Measurements from ENCODE around the gene WSB2. TPM values are rescaled to one million over a fixed set of nuclear protein-coding genes. Genes with fewer than 3 reads are reported as not detected.
"Not testable (repeated sequence)": the region's sequence is repeated elsewhere in the genome, so short reads cannot be mapped to it uniquely, and the experiment has no call there.

Gene WSB2
- total RNA-seq, 1 donor: 17.8 TPM

- DNase-seq (ENCODE audit: low read depth in 2 of 3, low spot score in 2 of 3): no peak
Measured at GRCh38 chr12:118036672-118037411, 24.1 kb downstream of the WSB2 start.

GRCh38 chr12:118035190-118036041 lies 25.6 kb downstream of the WSB2 start:
- DNase-seq (ENCODE audit: low read depth in 2 of 3, low spot score in 2 of 3): no peak

GRCh38 chr12:118034429-118035189 lies 26.4 kb downstream of the WSB2 start:
- no peak for DNase-seq (ENCODE audit: low read depth in 2 of 3, low spot score in 2 of 3)

- DNase-seq (ENCODE audit: low read depth in 2 of 3, low spot score in 2 of 3): no peak
Measured at GRCh38 chr12:118033902-118034301, 27.1 kb downstream of the WSB2 start.

- DNase-seq (ENCODE audit: low read depth in 2 of 3, low spot score in 2 of 3): no peak
Measured at GRCh38 chr12:118033323-118033722, 27.7 kb downstream of the WSB2 start.

DNA sequence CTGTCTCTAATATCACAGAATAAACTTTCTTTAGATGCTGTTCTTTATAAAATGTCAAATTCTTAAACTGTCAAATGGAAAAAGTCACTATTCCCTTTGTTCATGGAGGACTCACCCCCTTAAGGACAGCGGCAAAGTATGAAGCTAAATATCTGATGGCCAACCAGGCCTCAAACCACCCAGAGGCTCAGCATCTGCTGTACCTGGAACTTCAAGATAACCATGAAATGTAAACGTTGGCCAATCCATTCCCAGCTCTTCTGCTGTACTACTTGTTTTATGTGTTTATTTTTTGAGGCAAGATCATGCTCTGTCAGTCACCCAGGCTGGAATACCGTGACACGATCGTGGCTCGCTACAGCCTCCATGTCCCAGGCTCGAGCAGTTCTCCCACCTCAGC lies 28.8 kb downstream of the WSB2 start:
- no peak for DNase-seq (ENCODE audit: low read depth in 2 of 3, low spot score in 2 of 3)

GRCh38 chr12:118029166-118029565 lies 31.8 kb downstream of the WSB2 start:
- DNase-seq (ENCODE audit: low read depth in 2 of 3, low spot score in 2 of 3): no peak

DNA sequence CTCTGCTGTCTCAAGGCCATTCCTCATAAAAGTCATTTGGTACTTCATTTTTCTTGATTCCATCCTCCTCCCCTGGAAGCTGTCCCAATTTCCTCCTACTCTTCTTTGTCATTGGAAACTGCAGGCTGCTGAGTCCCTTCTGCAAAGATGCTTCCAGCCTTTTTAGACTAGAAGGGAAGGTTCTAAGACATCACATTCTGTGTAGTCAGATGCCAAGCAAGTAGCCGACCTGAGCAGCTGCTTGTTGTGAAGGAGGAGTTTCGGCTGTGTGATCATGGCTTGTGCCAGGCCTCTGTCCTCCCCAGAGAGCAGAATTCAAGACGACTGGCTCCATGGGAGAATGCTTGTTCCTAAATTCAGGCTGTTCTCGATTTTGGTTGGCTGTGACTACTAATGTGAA lies 35.8 kb downstream of the WSB2 start:
- DNase-seq (ENCODE audit: low read depth in 2 of 3, low spot score in 2 of 3): no peak

- no peak for DNase-seq (ENCODE audit: low read depth in 2 of 3, low spot score in 2 of 3)
Measured at GRCh38 chr12:118023301-118023860, 37.6 kb downstream of the WSB2 start.

- DNase-seq (ENCODE audit: low read depth in 2 of 3, low spot score in 2 of 3): no peak
Measured at GRCh38 chr12:118022728-118023109, 38.3 kb downstream of the WSB2 start.

DNA sequence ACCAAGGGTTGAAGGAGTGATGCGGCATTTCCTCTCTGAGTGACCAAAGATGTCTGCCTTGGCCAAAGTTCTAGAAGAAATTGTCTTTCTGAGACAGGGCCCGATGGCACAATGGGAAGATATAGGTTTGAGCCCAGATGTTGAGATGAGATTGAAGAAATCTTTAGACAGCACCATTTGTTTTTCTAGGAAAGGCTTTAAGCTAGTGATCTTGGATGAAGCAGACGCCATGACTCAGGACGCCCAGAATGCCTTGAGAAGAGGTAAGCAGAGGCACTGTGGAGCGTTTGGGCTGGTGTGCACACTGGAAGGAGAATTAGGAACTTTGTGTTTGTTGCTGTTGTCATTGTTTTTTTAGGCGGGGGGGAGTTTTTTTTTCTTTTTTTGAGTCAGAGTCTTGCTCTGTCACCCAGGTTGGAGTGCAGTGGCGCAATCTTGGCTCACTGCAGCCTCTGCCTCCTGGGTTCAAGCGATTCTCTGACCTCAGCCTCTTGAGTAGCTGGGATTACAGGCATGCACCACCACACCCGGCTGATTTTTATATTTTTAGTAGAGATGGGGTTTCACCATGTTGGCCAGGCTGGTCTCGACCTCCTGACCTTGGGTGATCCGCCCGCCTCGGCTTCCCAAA lies 38.8 kb downstream of the WSB2 start:
- not testable (repeated sequence) for DNase-seq (ENCODE audit: low read depth in 2 of 3, low spot score in 2 of 3)

- DNase-seq (ENCODE audit: low read depth in 2 of 3, low spot score in 2 of 3): no peak
Measured at GRCh38 chr12:118020036-118020435, 40.9 kb downstream of the WSB2 start.

DNA sequence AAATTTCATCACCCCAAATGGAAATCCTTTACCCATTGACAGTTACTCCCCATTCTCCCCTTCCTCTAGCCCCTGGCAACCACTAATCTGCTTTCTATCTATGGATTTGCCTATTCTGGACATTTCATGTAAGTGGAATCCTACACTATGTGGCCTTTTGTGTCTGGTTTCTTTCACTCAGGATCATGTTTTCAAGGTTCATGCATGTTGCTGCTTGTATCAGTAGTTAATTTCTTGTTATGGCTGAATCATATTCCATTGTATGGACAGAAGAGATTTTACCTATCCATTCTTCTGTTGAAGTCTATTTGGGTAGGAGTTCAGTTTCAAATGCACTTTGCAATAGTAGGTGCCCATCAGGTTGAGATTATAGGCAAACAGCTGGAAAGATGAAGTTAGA lies 43.1 kb downstream of the WSB2 start:
- no peak for DNase-seq (ENCODE audit: low read depth in 2 of 3, low spot score in 2 of 3)

- DNase-seq (ENCODE audit: low read depth in 2 of 3, low spot score in 2 of 3): peak; percentile 88 to 98 (median 97)
Measured at GRCh38 chr12:118016424-118017264, 44.3 kb downstream of the WSB2 start, which contains the start of gene RFC5. Gene RFC5 (plus strand): TSS chr12:118016703. CDS start chr12:118016828, 125 bp downstream.

GRCh38 chr12:118015944-118016343 lies 45.0 kb downstream of the WSB2 start:
- DNase-seq (ENCODE audit: low read depth in 2 of 3, low spot score in 2 of 3): no peak

GRCh38 chr12:118015306-118015705 lies 45.7 kb downstream of the WSB2 start:
- no peak for DNase-seq (ENCODE audit: low read depth in 2 of 3, low spot score in 2 of 3)

DNA sequence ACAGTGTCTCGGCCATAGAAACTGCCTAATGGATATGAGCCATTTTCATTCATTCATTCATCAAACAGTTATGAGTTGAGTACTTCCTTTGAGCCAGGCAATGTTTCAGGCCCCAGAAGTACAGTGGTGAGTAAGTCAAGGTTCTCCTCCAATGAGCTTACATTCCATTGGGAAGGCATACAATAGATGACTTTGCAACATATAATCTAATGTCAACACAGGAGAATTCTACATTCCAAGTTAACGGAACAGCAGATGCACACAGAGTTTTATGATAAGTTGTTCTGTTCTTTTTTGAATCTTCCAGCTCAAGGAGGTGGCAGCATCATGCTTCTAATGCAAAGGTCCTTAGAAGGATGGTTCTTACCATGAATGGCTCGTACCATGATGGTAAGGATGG lies 47.7 kb downstream of the WSB2 start:
- DNase-seq (ENCODE audit: low read depth in 2 of 3, low spot score in 2 of 3): no peak

- no peak for DNase-seq (ENCODE audit: low read depth in 2 of 3, low spot score in 2 of 3)
Measured at GRCh38 chr12:118011961-118012360, 49.0 kb downstream of the WSB2 start.

DNA sequence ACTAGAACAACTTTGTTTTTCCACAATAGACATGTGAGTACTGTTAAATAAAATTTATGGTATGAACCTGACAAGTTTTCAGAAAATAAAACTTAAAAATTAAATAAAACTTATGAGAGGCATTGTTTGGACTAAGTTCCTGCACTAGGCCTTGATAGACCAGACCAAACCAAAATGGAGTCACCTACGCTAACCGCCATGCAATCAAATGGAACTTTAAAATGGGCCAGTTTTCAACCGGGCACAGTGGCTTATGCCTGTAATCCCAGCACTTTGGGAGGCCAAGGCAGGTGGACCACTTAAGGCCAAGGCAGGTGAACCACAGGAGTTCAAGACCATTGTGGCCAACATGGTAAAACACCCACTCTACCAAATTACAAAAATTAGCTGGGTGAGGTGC lies 49.6 kb downstream of the WSB2 start:
- no peak for DNase-seq (ENCODE audit: low read depth in 2 of 3, low spot score in 2 of 3)

- no peak for DNase-seq (ENCODE audit: low read depth in 2 of 3, low spot score in 2 of 3)
Measured at GRCh38 chr12:118010903-118011302, 50.1 kb downstream of the WSB2 start.

Measured in hematopoietic multipotent progenitor cell (in vitro differentiated cells).